Neural cell (in vitro differentiated cells): Measurements from ENCODE around the gene GMIP. TPM values are rescaled to one million over a fixed set of nuclear protein-coding genes. Genes with fewer than 3 reads are reported as not detected.

Experiments
- H2AFZ ChIP-seq: fragments of 200-600, 300-800 bp; sonication (generic), shearing (Covaris generic); 2 replicates; pipeline ENCODE4 v1.6.0; 2014; ENCODE audit warnings: low read depth, mild to moderate bottlenecking, antibody characterized with exemption, low read length, moderate library complexity
- H3F3A ChIP-seq: fragments of 200-600 bp; shearing (Covaris generic); 2 replicates; pipeline ENCODE4 v1.6.1; 2016; ENCODE audit warnings: mild to moderate bottlenecking, moderate library complexity, mixed read lengths, antibody characterized with exemption, low read length; ENCODE audit not compliant: insufficient read depth, poor library complexity, severe bottlenecking
- H3K27ac ChIP-seq: fragments of 200-600, 300-800 bp; sonication (generic), shearing (Covaris generic); 2 replicates; pipeline ENCODE4 v1.5.1; 2014; ENCODE audit warnings: mild to moderate bottlenecking, low read length, moderate library complexity
- H3K27me3 ChIP-seq: fragments of 300-800, 200-600 bp; sonication (generic), shearing (Covaris generic); 2 replicates; pipeline ENCODE4 v1.6.0; 2014; ENCODE audit warnings: mild to moderate bottlenecking, low read depth, low read length, moderate library complexity; ENCODE audit not compliant: insufficient read depth
- H3K36me3 ChIP-seq: fragments of 300-800, 200-600 bp; sonication (generic), shearing (Covaris generic); 2 replicates; pipeline ENCODE4 v1.5.1; 2014; ENCODE audit warnings: mild to moderate bottlenecking, antibody characterized with exemption, low read length, moderate library complexity; ENCODE audit not compliant: insufficient read depth
- H3K4me2 ChIP-seq: fragments of 300-800, 200-600 bp; sonication (generic), shearing (Covaris generic); 2 replicates; pipeline ENCODE4 v1.6.0; 2014; ENCODE audit warnings: mild to moderate bottlenecking, low read length
- H3K4me3 ChIP-seq: fragments of 300-800, 200-600 bp; sonication (generic), shearing (Covaris generic); 2 replicates; pipeline ENCODE4 v1.5.1; 2014; ENCODE audit warnings: mild to moderate bottlenecking, low read length, moderate library complexity
- H3K79me2 ChIP-seq: fragments of 200-600 bp; shearing (Covaris generic); replicated peaks from 2 replicates; pipeline ENCODE4 v1.6.0; 2014; ENCODE audit warnings: mild to moderate bottlenecking, low read length, moderate library complexity; ENCODE audit not compliant: insufficient read depth
- H3K9ac ChIP-seq: fragments of 300-800, 200-600 bp; sonication (generic), shearing (Covaris generic); 2 replicates; pipeline ENCODE4 v1.6.1; 2016; ENCODE audit warnings: mild to moderate bottlenecking, low read length, mixed read lengths
- H3K9me2 ChIP-seq: fragments of 200-600 bp; shearing (Covaris generic); 2 replicates; pipeline ENCODE4 v1.6.1; 2016; ENCODE audit warnings: mild to moderate bottlenecking, low read length, mixed read lengths; ENCODE audit not compliant: insufficient read depth
- H3K9me3 ChIP-seq: fragments of 200-600, 300-800 bp; sonication (generic), shearing (Covaris generic); 2 replicates; pipeline ENCODE4 v1.6.1; 2016; ENCODE audit warnings: mild to moderate bottlenecking, mixed run types, low read length, moderate library complexity, mixed read lengths
- H4K20me1 ChIP-seq: fragments of 200-600 bp; shearing (Covaris generic); 2 replicates; pipeline ENCODE4 v1.6.1; 2016; ENCODE audit warnings: mild to moderate bottlenecking, mixed run types; ENCODE audit not compliant: insufficient read depth
- EP300 ChIP-seq: fragments of 450-650 bp; conservative IDR thresholded peaks from 2 replicates; pipeline ENCODE4 v1.6.1; 2014; ENCODE audit warnings: antibody characterized with exemption, mild to moderate bottlenecking, moderate library complexity; ENCODE audit not compliant: poor library complexity, severe bottlenecking
- EZH2 ChIP-seq: fragments of 200-600, 300-800 bp; shearing (Covaris generic), sonication (generic); IDR thresholded peaks from 2 replicates; pipeline ENCODE4 v1.6.1; 2014; ENCODE audit warnings: antibody characterized with exemption, low read length, borderline replicate concordance, mild to moderate bottlenecking; ENCODE audit not compliant: insufficient read depth, poor library complexity, severe bottlenecking
- MXI1 ChIP-seq: fragments of 450-650 bp; conservative IDR thresholded peaks from 2 replicates; pipeline ENCODE4 v1.6.1; 2014; ENCODE audit warnings: antibody characterized with exemption, mild to moderate bottlenecking; ENCODE audit not compliant: poor library complexity, severe bottlenecking
- POLR2AphosphoS5 ChIP-seq: IDR thresholded peaks from 2 replicates; pipeline ENCODE4 v1.6.1; 2012
- REST ChIP-seq: IDR thresholded peaks from 2 replicates; pipeline ENCODE4 v1.6.1; 2012; ENCODE audit warnings: borderline replicate concordance
- SMC3 ChIP-seq: fragments of 450-650 bp; conservative IDR thresholded peaks from 2 replicates; pipeline ENCODE4 v1.6.1; 2014; ENCODE audit warnings: antibody characterized with exemption, mild to moderate bottlenecking, moderate library complexity; ENCODE audit not compliant: poor library complexity
- TAF1 ChIP-seq: IDR thresholded peaks from 2 replicates; pipeline ENCODE4 v1.6.1; 2012; ENCODE audit warnings: low read depth
- polyA plus RNA-seq: library from polyadenylated mRNA; depleted of rRNA; stranded (reverse); fragments of >200 nt; gene quantifications from 2 replicates; pipeline ENCODE4 v1.2.3, GENCODE V29; 2014

Gene GMIP
- polyA plus RNA-seq, 1 donor from 2014 or later: 18.4 TPM

- Histone ChIP-seq H3F3A (no peaks in the 10 kb centered on the region), H3K36me3 (no peaks in the 10 kb centered on the region), H3K27me3 (no peaks in the 10 kb centered on the region), H3K9me2 (no peaks in the 10 kb centered on the region), H3K9me3 (no peaks in the 10 kb centered on the region), H3K4me3 (no peak overlapping the region), H3K27ac (no peak overlapping the region), H4K20me1 (no peaks in the 10 kb centered on the region), H3K4me2 (no peak overlapping the region), H3K79me2 (no peaks in the 10 kb centered on the region), H2AFZ (no peak overlapping the region), H3K9ac (no peak overlapping the region)
- TF ChIP-seq REST (no peak), SMC3 (no peak), TAF1 (no peak), MXI1 (no peak), EZH2 (no peak), EP300 (no peak), POLR2AphosphoS5 (no peak)
These were observed 63.7 kb downstream of the GMIP start for GRCh38 chr19:19579533-19580361.

Other genes with a start within 250 kb of the GMIP start
- 13.9 and 18.1 TPM in 2 replicates for gene GATAD2A, start 238.0 kb downstream of the GMIP start, polyA plus RNA-seq
- gene TSSK6, start 128.1 kb downstream of the GMIP start, polyA plus RNA-seq: 4.5 and 5.3 TPM in 2 replicates
- gene NDUFA13, start 127.4 kb downstream of the GMIP start, polyA plus RNA-seq: 266 and 308 TPM in 2 replicates
- gene YJEFN3, start 114.7 kb downstream of the GMIP start, polyA plus RNA-seq: 26.9 and 28.1 TPM in 2 replicates
- gene CILP2, start 105.4 kb downstream of the GMIP start, polyA plus RNA-seq: 0.60 and 0.84 TPM in 2 replicates
- gene PBX4, start 25.0 kb downstream of the GMIP start, polyA plus RNA-seq: 7.5 and 8.1 TPM in 2 replicates
- 77.1 and 115 TPM in 2 replicates for gene LPAR2, start 15.4 kb downstream of the GMIP start, polyA plus RNA-seq
- 51.6 and 63.5 TPM in 2 replicates for gene ATP13A1, start 20.0 kb upstream of the GMIP start, polyA plus RNA-seq
- 12.2 and 12.3 TPM in 2 replicates for gene ZNF101, start 25.2 kb upstream of the GMIP start, polyA plus RNA-seq
- gene ZNF14, start 89.5 kb upstream of the GMIP start, polyA plus RNA-seq: 5.8 and 8.2 TPM in 2 replicates
- gene ZNF506, start 178.1 kb upstream of the GMIP start, polyA plus RNA-seq: 95.5 and 107 TPM in 2 replicates
- gene ZNF253, start 222.2 kb upstream of the GMIP start, polyA plus RNA-seq: 25.9 and 26.7 TPM in 2 replicates